Neural progenitor cell (in vitro differentiated cells): ENCODE results near the gene PRDM9.
"Not testable (repeated sequence)": the region's sequence is repeated elsewhere in the genome, so short reads cannot be mapped to it uniquely, and the experiment has no call there.

Experiments
- CTCF ChIP-seq: fragments of 200-600 bp; sonication (generic); IDR thresholded peaks from 2 replicates; pipeline ENCODE4 v1.5.1; 2017; ENCODE audit warnings: antibody characterized with exemption, mild to moderate bottlenecking
- EZH2 ChIP-seq: fragments of 200-600 bp; sonication (generic); IDR thresholded peaks from 2 replicates; pipeline ENCODE4 v1.6.1; 2017; ENCODE audit warnings: antibody characterized with exemption, mild to moderate bottlenecking, moderate library complexity

DNA sequence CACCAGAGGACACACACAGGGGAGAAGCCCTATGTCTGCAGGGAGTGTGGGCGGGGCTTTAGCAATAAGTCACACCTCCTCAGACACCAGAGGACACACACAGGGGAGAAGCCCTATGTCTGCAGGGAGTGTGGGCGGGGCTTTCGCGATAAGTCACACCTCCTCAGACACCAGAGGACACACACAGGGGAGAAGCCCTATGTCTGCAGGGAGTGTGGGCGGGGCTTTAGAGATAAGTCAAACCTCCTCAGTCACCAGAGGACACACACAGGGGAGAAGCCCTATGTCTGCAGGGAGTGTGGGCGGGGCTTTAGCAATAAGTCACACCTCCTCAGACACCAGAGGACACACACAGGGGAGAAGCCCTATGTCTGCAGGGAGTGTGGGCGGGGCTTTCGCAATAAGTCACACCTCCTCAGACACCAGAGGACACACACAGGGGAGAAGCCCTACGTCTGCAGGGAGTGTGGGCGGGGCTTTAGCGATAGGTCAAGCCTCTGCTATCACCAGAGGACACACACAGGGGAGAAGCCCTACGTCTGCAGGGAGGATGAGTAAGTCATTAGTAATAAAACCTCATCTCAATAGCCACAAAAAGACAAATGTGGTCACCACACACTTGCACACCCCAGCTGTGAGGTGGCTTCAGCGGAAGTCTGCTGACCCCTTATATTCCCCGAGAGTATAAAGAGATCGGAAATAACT lies 20.0 kb downstream of the PRDM9 start:
- TF ChIP-seq CTCF, EZH2: not testable (repeated sequence)
